Neuronal stem cell (in vitro differentiated cells): ENCODE data around the gene CST3.

Experiments used
- DNase-seq: peaks from one replicate; pipeline ENCODE4 v3.0.0-alpha.2; 2013; ENCODE audit warnings: low spot score
- H2AFZ ChIP-seq: one replicate; pipeline ENCODE4 v1.6.1; 2013; ENCODE audit warnings: mild to moderate bottlenecking, low read length, inconsistent platforms
- H2AK5ac ChIP-seq: 2 replicates; pipeline ENCODE4 v1.6.1; 2013; ENCODE audit warnings: low read depth, mild to moderate bottlenecking, inconsistent platforms, low read length, moderate library complexity, mixed read lengths
- H2BK120ac ChIP-seq: 2 replicates; pipeline ENCODE4 v1.6.1; 2013; ENCODE audit warnings: low read depth, mild to moderate bottlenecking, inconsistent platforms, low read length, moderate library complexity, mixed read lengths
- H2BK12ac ChIP-seq: one replicate; pipeline ENCODE4 v1.6.1; 2013; ENCODE audit warnings: low read length, inconsistent platforms
- H2BK15ac ChIP-seq: 2 replicates; pipeline ENCODE4 v1.6.1; 2013; ENCODE audit warnings: mild to moderate bottlenecking, low read length, inconsistent platforms, mixed read lengths
- H2BK5ac ChIP-seq: one replicate; pipeline ENCODE4 v1.6.1; 2013; ENCODE audit warnings: inconsistent platforms, mild to moderate bottlenecking, low read length, moderate library complexity
- H3K14ac ChIP-seq: one replicate; pipeline ENCODE4 v1.6.1; 2013; ENCODE audit warnings: low read length, inconsistent platforms
- H3K18ac ChIP-seq: 2 replicates; pipeline ENCODE4 v1.6.1; 2013; ENCODE audit warnings: low read length, inconsistent platforms
- H3K23ac ChIP-seq: 2 replicates; pipeline ENCODE4 v1.6.1; 2013; ENCODE audit warnings: low read depth, mild to moderate bottlenecking, mixed read lengths, low read length, inconsistent platforms; ENCODE audit not compliant: poor library complexity
- H3K27ac ChIP-seq: replicated peaks from 3 replicates; pipeline ENCODE4 v1.5.1; 2013; ENCODE audit warnings: low read length, inconsistent platforms
- H3K27me3 ChIP-seq, 3 experiments: 2 replicates each; pipeline ENCODE4 v1.6.1; 2013; ENCODE audit warnings: low read length in 3 of 3, mild to moderate bottlenecking in 2 of 3, inconsistent platforms in 1 of 3, low read depth in 1 of 3, mixed read lengths in 1 of 3, moderate library complexity in 1 of 3; ENCODE audit not compliant: control insufficient read depth in 3 of 3, insufficient read depth in 3 of 3
- H3K36me3 ChIP-seq, 2 donors: replicated peaks in 1 of 2; 2 replicates each; pipeline ENCODE4 v1.6.1; 2013; ENCODE audit warnings: low read length in 2 of 2; ENCODE audit not compliant: control insufficient read depth in 2 of 2, insufficient read depth in 2 of 2
- H3K4ac ChIP-seq: 2 replicates; pipeline ENCODE4 v1.6.1; 2013; ENCODE audit warnings: inconsistent platforms, mild to moderate bottlenecking, low read length, moderate library complexity
- H3K4me1 ChIP-seq, 2 donors: 1 replicate in 1 of 2; 2 replicates in 1 of 2; pipeline ENCODE4 v1.6.1; 2013; ENCODE audit warnings: low read length in 2 of 2, low read depth in 1 of 2; ENCODE audit not compliant: control insufficient read depth in 2 of 2, insufficient read depth in 1 of 2
- H3K4me2 ChIP-seq: one replicate; pipeline ENCODE4 v1.6.1; 2013; ENCODE audit warnings: mild to moderate bottlenecking, low read length, inconsistent platforms; ENCODE audit not compliant: insufficient read depth, poor library complexity, severe bottlenecking
- H3K4me3 ChIP-seq, 2 donors: 2 replicates each; pipeline ENCODE4 v1.5.1; 2013; ENCODE audit warnings: low read length in 2 of 2, mild to moderate bottlenecking in 2 of 2, inconsistent platforms in 1 of 2, moderate library complexity in 1 of 2
- H3K79me1 ChIP-seq: one replicate; pipeline ENCODE4 v1.6.1; 2013; ENCODE audit warnings: low read depth, mild to moderate bottlenecking, inconsistent platforms, low read length, moderate library complexity
- H3K9ac ChIP-seq: one replicate; pipeline ENCODE4 v1.6.1; 2013; ENCODE audit warnings: mild to moderate bottlenecking, low read depth, low read length, inconsistent platforms; ENCODE audit not compliant: poor library complexity
- H3K9me3 ChIP-seq, 2 donors: replicated peaks in 1 of 2; 2 replicates each; pipeline versions ENCODE3 to v1.6.1; 2013; ENCODE audit warnings: low read length in 2 of 2, mild to moderate bottlenecking in 2 of 2, inconsistent platforms in 1 of 2, low read depth in 1 of 2, mixed read lengths in 1 of 2, moderate library complexity in 1 of 2; ENCODE audit not compliant: control insufficient read depth in 2 of 2, insufficient read depth in 1 of 2
- H4K8ac ChIP-seq: one replicate; pipeline ENCODE4 v1.6.1; 2013; ENCODE audit warnings: low read depth, mild to moderate bottlenecking, inconsistent platforms, low read length, moderate library complexity
- H4K91ac ChIP-seq: one replicate; pipeline ENCODE4 v1.6.1; 2013; ENCODE audit warnings: low read length, low read depth, mild to moderate bottlenecking, inconsistent platforms; ENCODE audit not compliant: poor library complexity
- WGBS, 2 donors: extraction: QIAGEN DNeasy Blood & Tissue Kit; methylation state at CpG; one replicate each; pipeline ENCODE4 v1.1.7; 2013; ENCODE audit warnings: missing lambda C conversion rate in 2 of 2, mixed read lengths in 1 of 2; ENCODE audit not compliant: insufficient read length in 2 of 2, insufficient replicate concordance in 1 of 2; ENCODE audit errors: extremely low coverage in 2 of 2; 5-methylcytosine and 5-hydroxymethylcytosine counted together

The CST3 gene

DNA sequence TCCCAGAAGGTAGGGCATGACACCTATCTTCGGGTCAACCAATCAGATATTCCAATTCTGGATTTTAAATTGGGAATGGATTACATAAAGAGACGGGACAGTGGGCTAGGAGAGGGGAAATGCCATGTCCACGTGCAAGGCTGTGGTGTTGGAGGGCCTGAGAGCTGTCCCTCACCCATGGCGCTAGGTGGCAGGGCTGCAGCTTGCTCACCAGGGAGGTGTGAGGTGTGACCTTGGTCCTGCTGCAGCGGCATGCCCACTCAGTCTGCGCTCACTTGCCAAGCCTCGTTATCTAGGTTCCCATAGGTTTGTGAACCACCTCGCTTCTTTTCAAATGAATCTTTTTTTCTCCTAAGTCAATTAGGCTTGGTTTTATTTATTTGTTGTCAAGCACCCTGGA, 19.4 kb upstream of the CST3 start:
- H4K91ac ChIP-seq: no peak overlapping the region
- no peak overlapping the region for H3K14ac ChIP-seq
- H3K4me2 ChIP-seq: no peak overlapping the region
- no peak overlapping the region for H3K27ac ChIP-seq
- no peaks in the 10 kb centered on the region for H3K36me3 ChIP-seq
- H2AFZ ChIP-seq: no peak overlapping the region
- H3K9ac ChIP-seq: no peak overlapping the region
- no peak overlapping the region for H3K23ac ChIP-seq
- H3K4me1 ChIP-seq: peaks cover 0 to under 1% of the 10 kb centered on the region in 2 donors
- no peaks in the 10 kb centered on the region for H3K79me1 ChIP-seq
- no peak overlapping the region for H2BK5ac ChIP-seq
- peaks cover 0 to 44% (median 0%) of the 10 kb centered on the region in 3 experiments for H3K27me3 ChIP-seq
- no peak for DNase-seq
- no peak overlapping the region for H2BK15ac ChIP-seq
- WGBS, 2 donors: no CpG with 5 or more reads among the region's 8 CpGs
- no peak overlapping the region for H2BK120ac ChIP-seq
- no peak overlapping the region for H3K4ac ChIP-seq
- no peak overlapping the region for H3K4me3 ChIP-seq
- no peaks in the 10 kb centered on the region for H3K9me3 ChIP-seq
- H2AK5ac ChIP-seq: no peak overlapping the region
- H4K8ac ChIP-seq: no peak overlapping the region
- no peak overlapping the region for H2BK12ac ChIP-seq
- H3K18ac ChIP-seq: no peak overlapping the region

DNA sequence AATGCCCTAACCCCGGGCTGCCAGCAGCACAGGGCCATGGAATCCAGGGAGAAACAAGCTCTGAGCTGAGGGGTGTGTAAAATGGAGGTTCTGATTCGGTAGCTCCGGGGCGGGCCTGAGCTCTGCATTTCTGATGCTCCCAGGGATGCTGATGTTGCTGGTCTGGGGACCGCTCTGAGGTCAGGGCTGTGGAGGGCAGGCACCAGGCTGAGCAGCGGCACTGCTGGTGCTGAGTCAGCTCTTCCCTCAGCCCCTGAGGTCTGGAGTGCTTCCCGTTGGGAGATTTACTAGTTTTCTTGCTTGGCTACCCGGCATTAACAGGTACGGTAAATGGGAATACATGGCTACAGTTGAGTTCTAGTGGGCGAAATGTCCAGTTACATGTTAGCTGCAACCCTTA, 18.6 kb upstream of the CST3 start:
- no peak for DNase-seq

DNA sequence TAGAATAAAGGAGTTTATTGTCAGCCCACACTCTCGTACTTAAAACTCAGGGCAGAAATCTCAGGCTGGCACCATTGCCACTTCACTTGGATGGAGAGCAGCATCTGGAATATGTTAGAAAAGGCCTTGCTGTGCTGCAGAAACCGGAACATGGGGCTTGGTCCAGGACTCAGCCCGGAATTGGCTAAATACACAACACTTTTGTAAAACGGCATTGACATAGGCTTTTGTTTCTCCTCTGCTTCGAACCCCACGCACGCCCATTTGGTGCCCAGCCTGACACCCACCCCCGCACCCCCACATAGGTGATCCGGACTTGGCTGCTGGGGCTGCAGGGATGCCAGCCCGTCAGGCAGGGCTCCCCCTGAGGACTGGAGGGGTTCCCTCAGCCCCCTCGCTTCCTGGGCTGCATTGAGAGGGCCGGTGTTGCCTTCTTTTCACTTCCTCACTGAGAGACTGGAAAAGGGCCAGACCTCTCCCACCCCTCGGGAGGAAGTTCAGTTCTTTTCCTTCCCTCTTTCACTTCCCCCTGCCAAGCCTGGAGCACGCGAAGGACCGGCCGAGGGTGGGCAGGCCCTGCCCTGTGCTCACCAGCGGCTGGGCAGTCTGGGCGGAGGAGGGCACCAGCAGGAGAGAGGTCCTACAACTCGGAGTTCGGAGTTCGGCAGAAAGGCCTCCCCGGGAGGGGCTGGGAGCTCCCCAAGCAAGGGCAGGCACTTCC, 17.9 kb upstream of the CST3 start:
- H2AK5ac ChIP-seq: no peak overlapping the region
- H2BK15ac ChIP-seq: no peak overlapping the region
- no peak overlapping the region for H3K23ac ChIP-seq
- WGBS, 2 donors: no CpG with 5 or more reads among the region's 23 CpGs
- no peak overlapping the region for H2BK5ac ChIP-seq
- H3K27ac ChIP-seq: no peak overlapping the region
- H3K14ac ChIP-seq: peak overlapping the region; percentile 66
- no peak overlapping the region for H2BK12ac ChIP-seq
- H3K9me3 ChIP-seq: no peaks in the 10 kb centered on the region
- no peak overlapping the region for H2AFZ ChIP-seq
- H3K79me1 ChIP-seq: no peaks in the 10 kb centered on the region
- H3K4me2 ChIP-seq: no peak overlapping the region
- H3K36me3 ChIP-seq: no peaks in the 10 kb centered on the region
- H3K4me3 ChIP-seq: no peak overlapping the region
- peaks cover 0 to 44% (median 0%) of the 10 kb centered on the region in 3 experiments for H3K27me3 ChIP-seq
- H4K8ac ChIP-seq: no peak overlapping the region
- H3K18ac ChIP-seq: peak overlapping the region; percentile 79
- DNase-seq: no peak
- H2BK120ac ChIP-seq: peak overlapping the region; percentile 7
- H3K4ac ChIP-seq: no peak overlapping the region
- H3K4me1 ChIP-seq: no peaks in the 10 kb centered on the region
- H3K9ac ChIP-seq: peak overlapping the region; percentile 61
- H4K91ac ChIP-seq: no peak overlapping the region

More for the DNA sequence above, 18.6 kb upstream of the CST3 start:
- no peak overlapping the region for H3K4ac ChIP-seq
- H3K4me1 ChIP-seq: no peaks in the 10 kb centered on the region
- H2BK12ac ChIP-seq: no peak overlapping the region
- H3K79me1 ChIP-seq: no peaks in the 10 kb centered on the region
- peaks cover 0 to 44% (median 0%) of the 10 kb centered on the region in 3 experiments for H3K27me3 ChIP-seq
- H3K9me3 ChIP-seq: no peaks in the 10 kb centered on the region
- no CpG with 5 or more reads among the region's 10 CpGs for WGBS, 2 donors
- H4K91ac ChIP-seq: no peak overlapping the region
- no peak overlapping the region for H3K9ac ChIP-seq
- H2BK5ac ChIP-seq: no peak overlapping the region
- H3K23ac ChIP-seq: no peak overlapping the region
- H3K18ac ChIP-seq: no peak overlapping the region
- no peak overlapping the region for H3K4me2 ChIP-seq
- H3K4me3 ChIP-seq: no peak overlapping the region
- no peak overlapping the region for H2AK5ac ChIP-seq
- H2BK120ac ChIP-seq: peak overlapping the region; percentile 7
- no peak overlapping the region for H2BK15ac ChIP-seq
- H3K27ac ChIP-seq: no peak overlapping the region
- no peak overlapping the region for H2AFZ ChIP-seq
- no peaks in the 10 kb centered on the region for H3K36me3 ChIP-seq
- peak overlapping the region; percentile 66 for H3K14ac ChIP-seq
- no peak overlapping the region for H4K8ac ChIP-seq

GRCh38 chr20:23654717-23655116, 17.0 kb upstream of the CST3 start:
- no peaks in the 10 kb centered on the region for H3K9me3 ChIP-seq
- no peak overlapping the region for H3K23ac ChIP-seq
- DNase-seq: no peak
- H2BK5ac ChIP-seq: no peak overlapping the region
- H3K4me2 ChIP-seq: no peak overlapping the region
- peaks cover 0 to 44% (median 0%) of the 10 kb centered on the region in 3 experiments for H3K27me3 ChIP-seq
- H2BK15ac ChIP-seq: no peak overlapping the region
- H4K91ac ChIP-seq: no peak overlapping the region
- no peak overlapping the region for H3K4ac ChIP-seq
- H2AFZ ChIP-seq: no peak overlapping the region
- no CpG with 5 or more reads among the region's 4 CpGs for WGBS, 2 donors
- H2BK12ac ChIP-seq: no peak overlapping the region
- no peak overlapping the region for H3K9ac ChIP-seq
- H3K79me1 ChIP-seq: no peaks in the 10 kb centered on the region
- H3K18ac ChIP-seq: no peak overlapping the region
- H3K14ac ChIP-seq: no peak overlapping the region
- H3K27ac ChIP-seq: no peak overlapping the region
- no peak overlapping the region for H3K4me3 ChIP-seq
- no peak overlapping the region for H2AK5ac ChIP-seq
- H3K4me1 ChIP-seq: no peaks in the 10 kb centered on the region
- no peaks in the 10 kb centered on the region for H3K36me3 ChIP-seq
- no peak overlapping the region for H4K8ac ChIP-seq
- H2BK120ac ChIP-seq: no peak overlapping the region
